ENCODE data around the gene MGMT.

Gene MGMT

DNA sequence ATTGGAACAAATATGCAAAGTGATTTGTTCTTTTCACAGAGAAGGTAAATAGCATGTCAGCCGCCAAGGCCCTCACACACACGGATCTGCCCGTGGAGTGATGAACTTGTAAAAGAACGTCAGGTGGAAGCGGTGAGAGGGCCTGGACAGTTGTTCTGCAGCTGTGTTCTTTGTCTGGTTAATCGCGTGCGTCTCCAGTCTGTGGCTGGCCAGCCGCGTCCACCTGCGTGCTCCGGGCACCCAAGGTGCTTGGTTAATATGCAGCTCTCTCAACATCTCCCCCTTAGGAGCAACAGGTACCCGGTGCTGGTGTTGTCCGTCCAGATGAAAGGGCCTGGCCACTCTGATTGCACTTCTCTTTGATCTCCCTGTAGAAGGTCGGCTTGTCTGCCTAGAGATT is 162.9 kb downstream of the MGMT start:
- no peak for DNase-seq

DNA sequence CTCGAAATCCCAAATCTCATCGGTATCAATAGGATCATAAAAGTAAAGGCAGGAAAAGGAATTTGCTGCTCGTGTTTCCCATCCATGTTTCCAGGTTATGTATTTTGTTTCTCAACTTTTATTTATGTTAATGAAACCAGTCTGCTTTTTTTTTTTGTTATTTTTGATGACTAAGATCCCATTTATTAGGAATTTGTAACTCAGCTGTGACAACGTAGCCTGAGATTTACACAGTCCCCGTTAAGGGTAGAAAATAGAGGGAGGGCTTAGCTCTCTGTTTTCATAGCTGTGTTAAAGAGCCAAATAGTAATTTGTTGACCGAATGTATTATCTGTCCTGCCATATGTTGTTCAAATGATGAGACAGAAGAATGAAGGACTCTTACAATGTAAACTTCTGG is 164.0 kb downstream of the MGMT start:
- no peak for DNase-seq

DNA sequence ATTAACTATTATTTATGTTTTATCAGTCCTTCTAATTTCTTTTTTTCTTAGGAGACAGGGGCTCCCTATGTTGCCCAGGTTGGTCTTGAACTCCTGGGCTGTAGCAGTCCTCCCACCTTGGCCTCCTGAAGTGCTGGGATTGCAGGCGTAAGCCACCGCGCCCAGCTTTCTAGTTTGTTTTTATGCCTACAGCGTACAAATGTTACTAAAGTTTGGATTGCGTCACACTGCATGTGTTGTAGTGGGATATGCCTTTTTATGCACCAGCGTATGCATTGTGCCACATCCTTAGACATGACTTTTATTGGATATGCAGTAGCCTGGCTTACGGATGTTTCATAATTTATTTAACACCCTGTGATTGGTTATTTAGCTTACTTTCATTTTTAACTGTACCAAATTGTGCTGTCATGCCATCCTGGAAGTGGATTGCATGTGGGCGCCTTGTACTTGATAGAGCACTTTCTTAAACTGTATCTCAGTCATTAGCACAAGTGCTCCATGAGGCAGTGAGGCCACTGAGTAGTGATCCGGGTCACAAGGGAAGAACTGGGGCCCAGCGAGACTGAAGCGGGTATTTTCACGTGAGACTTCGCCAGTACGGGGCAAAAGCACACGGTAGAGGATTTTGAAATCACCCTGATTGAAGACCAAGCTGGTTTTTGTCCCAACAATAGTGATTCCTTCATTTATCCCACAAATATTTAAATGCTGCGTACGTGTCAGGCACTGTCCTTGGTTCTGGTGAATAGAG is 165.0 kb downstream of the MGMT start:
- DNase-seq: no peak

- DNase-seq: no peak
Observed at GRCh38 chr10:129637010-129637409, 170.0 kb downstream of the MGMT start.

- no peak for DNase-seq
Observed at GRCh38 chr10:129637846-129638245, 170.8 kb downstream of the MGMT start.

DNA sequence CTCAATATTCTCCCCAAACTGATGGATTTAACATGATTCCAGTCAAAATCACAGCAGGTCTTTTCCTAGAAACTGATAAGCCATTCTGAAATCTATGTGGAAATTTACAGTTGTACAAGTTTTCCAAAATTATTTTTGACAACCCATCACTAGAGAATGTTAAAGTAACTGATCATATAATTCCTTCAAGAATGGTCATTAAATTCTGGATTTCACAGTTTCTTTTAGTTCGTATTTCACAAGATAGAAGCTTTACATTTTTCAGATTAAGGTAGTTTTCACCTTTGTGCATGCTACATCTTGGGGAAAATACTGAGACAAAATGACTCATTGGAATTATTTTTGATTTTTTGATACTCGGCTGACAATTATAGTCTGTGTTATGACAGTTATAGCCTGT is 174.3 kb downstream of the MGMT start:
- no peak for DNase-seq

- DNase-seq: no peak
Observed at GRCh38 chr10:129641982-129642381, 174.9 kb downstream of the MGMT start.

DNA sequence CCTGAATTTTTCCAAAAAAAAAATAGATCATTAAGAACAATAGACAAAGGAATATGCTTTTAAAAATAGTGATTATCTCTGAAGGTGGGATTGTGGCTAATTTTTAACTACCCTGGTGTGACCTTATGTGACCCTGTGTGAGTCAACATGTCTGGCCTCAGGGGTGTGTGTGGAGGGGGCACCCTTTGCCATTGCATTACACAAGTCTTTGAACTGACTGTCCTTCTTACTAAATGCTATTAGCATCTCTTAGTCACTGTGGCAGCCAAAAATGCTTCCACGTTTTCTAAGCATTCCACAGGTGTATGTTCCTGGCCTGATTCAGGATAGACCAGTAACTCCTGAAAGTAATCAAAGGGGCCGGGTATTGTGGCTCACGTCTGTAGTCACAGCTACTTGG is 175.4 kb downstream of the MGMT start:
- DNase-seq: no peak

DNA sequence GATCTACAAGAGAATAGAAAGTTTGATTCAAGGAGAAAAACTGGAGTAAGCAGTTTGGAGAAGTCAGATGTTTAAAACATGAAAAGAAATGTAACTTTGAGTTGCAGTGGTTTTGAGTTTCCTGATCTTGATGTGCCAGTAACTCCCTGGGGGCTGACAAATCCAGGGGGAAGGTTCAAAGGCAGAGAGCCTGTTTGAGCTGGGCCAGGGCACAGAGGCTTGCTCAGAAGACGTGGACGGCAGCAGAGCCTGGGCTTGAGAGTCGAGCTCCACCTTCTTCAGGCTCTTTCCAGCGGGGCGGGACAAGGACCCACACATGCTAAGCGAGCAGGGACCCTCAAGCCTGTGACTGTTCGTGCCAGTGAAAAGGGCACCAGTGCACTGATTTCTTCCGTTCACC is 176.2 kb downstream of the MGMT start:
- no peak for DNase-seq

DNA sequence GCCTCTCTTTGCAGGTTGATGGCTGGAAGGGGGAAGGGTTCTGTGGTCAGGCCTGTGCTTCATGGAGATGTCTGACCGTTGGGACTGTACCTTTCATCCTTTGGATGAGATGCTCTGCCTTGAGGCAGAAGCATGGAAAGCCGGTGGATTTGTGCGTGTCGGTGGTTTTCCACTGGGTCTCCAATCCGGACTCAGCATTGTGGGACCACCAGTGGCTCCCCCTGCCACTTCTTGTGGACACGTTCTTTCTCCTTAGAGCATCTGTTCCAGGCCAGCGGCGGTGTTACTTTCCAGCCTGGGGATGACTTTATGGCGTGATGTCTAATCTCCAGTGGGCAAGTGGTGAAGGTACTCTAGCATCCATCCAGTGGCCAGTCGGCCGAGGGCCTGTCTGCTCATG is 178.4 kb downstream of the MGMT start:
- no peak for DNase-seq

- no peak for DNase-seq
Observed at GRCh38 chr10:129646973-129647372, 179.9 kb downstream of the MGMT start.

GRCh38 chr10:129647590-129647989 is 180.5 kb downstream of the MGMT start:
- no peak for DNase-seq

DNA sequence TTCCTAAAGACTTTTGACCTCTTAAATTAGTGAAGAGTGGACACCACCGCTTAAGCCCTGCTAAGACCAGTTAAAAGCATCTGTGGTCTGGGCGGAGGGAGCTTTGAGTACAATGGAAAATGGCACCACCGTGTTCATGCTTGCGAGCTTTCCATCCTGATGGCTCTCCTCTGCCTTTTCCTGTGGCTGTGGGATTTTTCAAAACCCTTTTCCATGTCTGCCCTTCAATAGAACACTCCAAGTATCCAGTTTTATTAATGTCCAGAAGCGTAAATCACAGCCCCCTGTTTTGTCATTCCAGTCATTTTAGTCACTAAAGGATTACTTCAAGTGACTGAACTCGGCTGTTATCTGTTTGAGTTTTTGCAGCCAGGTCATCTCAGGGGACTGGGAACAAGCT is 181.8 kb downstream of the MGMT start:
- DNase-seq: no peak

GRCh38 chr10:129652021-129652420 is 185.0 kb downstream of the MGMT start:
- no peak for DNase-seq

DNA sequence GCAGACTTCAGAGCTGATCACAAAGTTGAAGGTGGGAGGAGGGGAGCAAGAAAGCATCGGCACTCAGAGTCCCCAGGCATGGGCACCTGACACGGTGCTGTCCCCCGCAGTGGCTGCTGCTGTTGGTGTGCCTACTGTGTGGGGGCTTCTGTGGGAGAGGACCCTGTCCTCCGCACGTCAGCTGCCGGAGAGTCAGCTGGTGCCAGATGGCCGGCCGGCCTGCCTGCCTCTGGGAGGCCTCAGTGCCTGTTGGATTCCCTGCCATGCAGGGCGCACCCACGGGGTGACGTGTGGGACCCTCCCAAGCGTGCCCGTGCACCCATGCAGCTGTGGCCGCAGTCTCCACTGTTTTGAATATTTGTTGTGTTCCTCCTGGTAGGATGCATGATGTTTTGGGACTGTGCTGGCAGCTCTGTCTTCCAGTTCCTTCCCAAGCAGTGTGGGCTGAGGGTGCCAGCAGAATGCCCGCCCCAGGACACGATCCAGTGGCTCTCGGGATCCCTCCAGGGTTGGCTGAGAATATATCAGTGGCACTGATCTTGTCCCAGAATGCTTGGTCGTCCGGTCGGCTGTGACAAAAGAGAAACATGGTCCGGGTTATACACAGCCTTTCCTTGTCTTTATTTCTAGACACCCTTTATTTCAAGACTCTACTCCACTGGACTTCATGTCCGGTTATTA is 185.6 kb downstream of the MGMT start:
- DNase-seq: no peak

GRCh38 chr10:129653428-129653827 is 186.4 kb downstream of the MGMT start:
- no peak for DNase-seq

DNA sequence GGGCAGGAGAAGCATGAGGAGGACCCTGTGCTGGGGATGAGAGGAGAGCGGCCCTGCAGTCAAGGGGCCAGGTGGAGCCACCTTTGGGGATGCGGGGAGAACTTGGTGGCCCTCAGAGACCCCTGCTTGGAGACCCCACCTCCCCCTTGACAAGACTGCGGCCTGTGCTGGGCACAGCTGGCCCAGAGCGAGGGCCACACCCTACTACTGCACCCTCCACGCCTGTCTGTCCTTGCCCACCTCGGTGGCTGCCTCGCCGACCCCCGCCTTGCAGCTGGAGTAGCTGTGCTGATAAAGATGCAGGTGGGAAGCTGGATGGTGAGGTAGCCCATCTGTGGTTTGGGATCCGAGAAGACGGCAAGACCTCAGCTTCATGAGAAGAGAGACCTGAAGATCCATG is 186.8 kb downstream of the MGMT start:
- no peak for DNase-seq

- DNase-seq: no peak
Observed at GRCh38 chr10:129654461-129654860, 187.4 kb downstream of the MGMT start.

DNA sequence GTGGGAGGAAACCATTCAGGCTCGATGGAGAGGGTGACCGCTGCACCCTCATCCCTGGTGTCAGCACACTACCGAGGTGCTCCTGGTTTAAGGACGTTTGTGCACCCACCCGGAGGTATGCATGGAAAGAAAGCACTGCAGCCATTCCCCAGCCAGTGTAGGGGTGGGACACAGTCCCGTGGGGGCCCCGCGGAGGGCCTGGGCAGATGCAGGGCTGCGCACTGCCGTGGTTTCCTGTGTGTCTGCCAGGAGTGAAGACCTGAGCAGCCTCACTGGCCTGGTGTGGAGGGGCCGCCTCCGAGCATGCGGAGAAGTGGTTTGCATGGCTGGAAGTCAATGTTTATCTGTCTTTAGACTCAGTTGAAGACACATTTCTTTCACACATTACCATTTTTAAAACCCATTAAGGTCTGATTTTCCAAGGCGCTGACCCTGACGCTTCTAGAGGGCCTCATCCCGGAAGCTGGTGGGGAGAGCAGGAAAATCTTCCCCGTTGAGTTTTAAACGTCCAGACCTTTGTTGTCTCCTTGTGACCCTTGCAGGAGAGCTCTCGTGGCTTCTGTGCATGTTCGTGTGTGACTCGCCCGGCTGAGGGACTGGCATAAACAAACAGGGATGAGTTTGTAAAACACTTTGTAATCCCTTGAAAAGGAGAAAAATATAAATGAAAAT is 188.1 kb downstream of the MGMT start:
- no peak for DNase-seq

GRCh38 chr10:129655679-129656031 is 188.6 kb downstream of the MGMT start:
- no peak for DNase-seq

- DNase-seq: no peak
Observed at GRCh38 chr10:129656642-129657041, 189.6 kb downstream of the MGMT start.

DNA sequence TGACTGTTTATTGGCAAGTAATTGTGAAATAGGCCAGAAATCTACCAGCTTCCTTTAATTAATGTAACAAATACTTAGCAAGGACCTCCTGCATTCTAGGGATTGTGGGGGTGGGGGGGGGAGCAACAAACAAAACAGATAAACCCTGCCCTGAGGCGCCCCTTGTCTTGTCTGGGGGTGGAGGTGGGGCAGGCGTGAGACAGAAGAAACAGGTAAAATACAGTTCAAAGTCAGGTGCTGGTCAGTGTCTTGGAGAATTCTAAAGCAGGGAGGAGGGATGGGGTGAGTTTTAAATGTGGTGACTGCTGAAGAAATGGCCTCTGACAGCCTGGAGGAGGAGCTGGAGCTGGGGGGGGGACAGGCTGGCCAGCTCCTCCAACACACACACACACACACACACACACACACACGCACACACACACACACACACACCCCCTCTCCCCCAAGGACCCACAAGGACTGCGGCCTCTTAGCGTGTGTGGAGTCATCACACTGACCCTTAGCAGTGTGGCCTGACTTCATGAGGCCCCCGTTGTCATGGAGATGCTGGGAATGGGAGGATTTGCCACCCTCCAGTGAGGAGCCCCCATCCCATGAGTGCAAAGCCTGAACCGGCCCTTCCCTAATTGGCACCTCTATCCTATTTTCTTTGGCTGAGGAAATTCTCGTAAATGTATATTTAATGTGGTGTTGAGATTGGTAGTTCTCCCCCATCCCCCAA is 190.4 kb downstream of the MGMT start:
- no peak for DNase-seq

GRCh38 chr10:129658376-129659072 is 191.5 kb downstream of the MGMT start:
- DNase-seq: no peak

All from NCI-H1417 treated with DMSO at 0.1 percent for 48 hours (cell line).